Limb (tissue), 2 donors: ENCODE results near the gene PRDM15.

ENCODE experiments used
- DNase-seq, 2 donors: peaks; one replicate each; pipeline ENCODE4 v3.0.0-alpha.2; 2016; ENCODE audit errors: extremely low spot score in 2 of 2

PRDM15 gene

GRCh38 chr21:41913230-41913629 is 34.1 kb upstream of the PRDM15 start:
- no peak for DNase-seq

DNA sequence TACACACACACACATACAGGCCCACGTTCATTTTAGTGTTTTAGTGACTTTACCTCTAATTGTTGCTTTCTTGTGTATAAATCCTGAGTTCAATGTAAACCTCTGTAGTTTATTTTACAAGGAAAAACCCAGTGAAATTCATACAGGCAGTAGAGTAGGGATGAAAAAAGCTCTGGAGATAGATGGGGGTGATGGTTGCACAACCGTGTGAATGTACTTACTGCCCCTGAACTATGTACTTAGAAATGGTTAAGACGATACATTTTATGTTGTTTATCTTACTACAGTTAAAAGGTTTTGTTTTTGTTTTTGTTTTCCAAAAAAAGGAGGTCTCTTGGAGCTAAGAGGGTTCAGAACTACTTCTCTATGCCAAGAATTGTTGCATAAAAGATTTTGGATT is 29.7 kb upstream of the PRDM15 start:
- DNase-seq = no peak

DNA sequence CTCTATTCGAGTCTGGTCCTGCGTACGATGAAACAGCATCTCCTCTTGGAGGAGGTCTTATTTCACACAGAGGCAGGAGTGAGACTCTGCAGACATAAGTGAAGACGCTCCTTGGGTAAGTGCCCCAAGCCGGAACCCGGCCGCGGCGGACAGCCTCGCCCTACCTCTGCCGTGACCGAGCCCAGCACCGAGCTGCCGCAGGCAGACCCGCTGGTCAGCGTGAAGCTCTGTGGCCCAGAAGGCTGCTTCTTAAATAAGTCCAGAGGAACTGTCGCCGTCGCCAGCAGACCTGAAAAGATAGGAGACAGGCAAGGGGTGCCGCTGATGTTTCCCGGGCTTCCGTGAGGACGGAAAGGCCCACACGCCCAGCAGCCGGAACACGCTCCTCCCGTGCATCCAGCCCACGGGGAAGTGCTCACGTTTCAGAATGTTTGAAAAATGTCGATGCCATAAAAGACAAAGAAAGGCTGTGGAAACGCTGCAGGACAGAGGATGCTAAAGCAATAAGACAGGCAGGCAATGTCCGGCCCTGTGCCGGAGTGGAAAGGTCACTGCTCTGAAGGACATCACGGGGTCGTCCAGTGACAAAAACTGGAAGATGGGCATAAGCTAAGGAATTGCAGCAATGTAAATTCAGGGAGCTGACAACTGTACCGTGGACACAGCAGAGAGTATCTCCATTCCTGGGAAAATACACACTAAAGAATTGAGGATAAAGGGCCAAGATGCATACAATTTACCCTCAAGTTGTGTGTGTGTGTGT is 28.5 kb upstream of the PRDM15 start:
- DNase-seq = no peak

DNA sequence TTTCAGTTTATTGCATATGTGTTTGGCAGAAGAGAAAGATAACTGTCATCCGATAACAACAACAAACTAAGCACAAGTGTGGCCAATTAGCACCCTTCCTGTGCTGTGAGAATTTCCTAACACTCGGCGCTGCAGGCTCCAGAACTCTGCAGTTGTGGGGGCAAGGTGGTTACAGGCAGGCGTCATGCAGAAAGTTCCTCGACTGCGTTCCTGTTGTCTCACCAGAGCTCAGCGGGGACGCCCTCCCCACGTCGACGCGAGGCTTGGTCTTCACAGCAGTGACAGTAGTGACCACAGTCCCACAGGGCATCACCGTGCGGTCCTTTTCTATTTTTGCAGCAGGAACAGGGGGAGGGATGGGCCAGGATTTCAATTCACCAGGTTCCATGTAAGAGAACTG is 27.6 kb upstream of the PRDM15 start:
- no peak for DNase-seq

GRCh38 chr21:41903559-41904351 is 24.6 kb upstream of the PRDM15 start:
- no peak for DNase-seq

GRCh38 chr21:41902946-41903345 is 23.8 kb upstream of the PRDM15 start:
- DNase-seq = no peak

DNA sequence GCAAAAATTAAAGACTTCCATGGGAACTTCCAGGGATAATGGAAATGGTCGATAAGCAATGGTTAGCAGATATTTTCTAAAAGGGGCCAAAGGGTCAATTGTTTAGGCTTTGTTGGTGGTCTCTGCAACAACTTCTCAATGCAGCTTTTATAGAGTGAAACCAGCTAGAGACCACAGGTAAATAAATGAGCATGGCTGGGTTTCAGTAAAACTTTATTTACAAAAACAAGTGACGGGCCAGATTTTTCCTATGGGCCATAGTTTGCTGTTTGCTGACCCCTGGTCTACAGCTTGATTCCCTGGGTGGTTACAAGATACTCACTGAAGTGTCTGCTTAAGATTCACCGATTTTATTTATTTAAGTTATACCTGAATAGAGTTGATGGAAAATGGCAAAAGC is 22.6 kb upstream of the PRDM15 start:
- no peak for DNase-seq

GRCh38 chr21:41901099-41901498 is 22.0 kb upstream of the PRDM15 start:
- DNase-seq = no peak

DNA sequence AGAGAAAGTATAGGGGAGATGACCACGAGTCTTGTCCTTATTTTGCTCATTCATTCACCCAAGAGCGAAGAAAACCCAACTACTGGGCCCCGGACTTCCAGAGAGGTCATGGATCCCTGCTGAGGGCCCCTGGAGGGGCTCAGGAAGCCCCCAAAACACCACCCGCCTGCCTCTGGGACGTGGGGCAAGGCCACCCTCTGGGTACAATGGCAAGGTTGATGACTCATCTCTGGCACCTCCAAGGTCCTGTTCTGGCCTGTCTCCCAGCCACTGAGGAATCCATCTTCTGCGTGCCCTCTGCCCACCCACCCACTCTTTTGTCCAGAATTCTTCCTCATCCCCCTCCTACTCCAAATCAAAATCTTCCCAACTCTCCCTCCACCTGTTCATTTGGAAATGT is 21.3 kb upstream of the PRDM15 start:
- no peak for DNase-seq

DNA sequence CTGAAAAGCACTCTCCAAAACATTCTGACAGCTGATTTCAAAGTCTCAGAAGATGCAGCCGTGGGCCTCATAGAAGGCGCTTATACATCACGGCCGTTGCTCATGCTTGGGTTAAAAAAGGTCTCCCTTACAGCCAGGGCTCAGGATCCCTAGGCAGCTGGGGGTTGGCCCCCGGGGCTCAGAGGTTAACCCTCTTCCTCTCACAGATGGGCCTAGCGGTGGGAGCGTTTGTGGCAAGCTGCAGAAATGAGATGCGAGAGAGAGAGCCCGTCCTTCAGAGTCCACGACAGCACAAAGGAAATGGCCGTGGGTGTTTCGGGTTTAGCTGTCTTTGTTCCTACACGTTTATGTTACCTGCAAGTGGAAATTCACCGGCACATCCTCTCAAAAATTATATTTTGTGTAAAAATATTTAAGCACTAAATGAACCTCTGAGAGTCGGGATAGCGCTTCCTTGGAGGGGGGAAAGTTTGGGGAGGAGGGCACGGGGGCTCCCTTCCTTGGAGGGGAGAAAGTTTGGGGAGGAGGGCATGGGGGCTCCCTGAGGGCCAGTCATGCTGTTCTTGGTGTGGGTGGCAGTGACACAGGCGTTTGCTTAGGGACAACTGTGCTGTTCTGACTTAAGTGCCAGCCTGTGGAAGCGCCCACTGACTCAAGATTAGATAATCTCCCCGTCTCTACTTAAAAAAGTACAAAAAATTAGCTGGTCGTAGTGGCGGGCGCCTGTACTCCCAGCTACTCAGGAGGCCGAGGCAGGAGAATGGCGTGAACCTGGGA is 20.5 kb upstream of the PRDM15 start:
- DNase-seq = no peak

DNA sequence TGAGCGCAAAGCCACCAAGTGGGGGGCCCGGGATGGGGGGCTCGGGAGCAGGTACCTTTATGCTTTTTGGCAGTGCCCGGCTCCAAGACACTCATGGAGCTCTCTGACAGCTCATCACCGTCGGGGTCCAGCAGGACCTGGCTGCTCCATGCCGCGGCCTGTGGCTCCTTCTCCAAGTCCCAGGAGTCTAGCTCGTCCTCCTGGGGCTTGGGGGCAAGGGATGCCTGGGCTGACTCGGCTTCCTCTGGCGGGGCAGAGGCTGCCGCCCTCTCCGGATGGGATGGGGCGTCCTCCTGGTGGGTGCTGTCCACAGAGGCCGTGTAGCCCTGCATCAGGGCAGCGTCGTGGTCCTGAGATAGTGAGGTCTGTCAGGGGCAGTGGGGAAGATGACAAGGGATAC is 19.9 kb upstream of the PRDM15 start:
- no peak for DNase-seq

GRCh38 chr21:41897700-41898099 is 18.6 kb upstream of the PRDM15 start:
- DNase-seq = no peak

DNA sequence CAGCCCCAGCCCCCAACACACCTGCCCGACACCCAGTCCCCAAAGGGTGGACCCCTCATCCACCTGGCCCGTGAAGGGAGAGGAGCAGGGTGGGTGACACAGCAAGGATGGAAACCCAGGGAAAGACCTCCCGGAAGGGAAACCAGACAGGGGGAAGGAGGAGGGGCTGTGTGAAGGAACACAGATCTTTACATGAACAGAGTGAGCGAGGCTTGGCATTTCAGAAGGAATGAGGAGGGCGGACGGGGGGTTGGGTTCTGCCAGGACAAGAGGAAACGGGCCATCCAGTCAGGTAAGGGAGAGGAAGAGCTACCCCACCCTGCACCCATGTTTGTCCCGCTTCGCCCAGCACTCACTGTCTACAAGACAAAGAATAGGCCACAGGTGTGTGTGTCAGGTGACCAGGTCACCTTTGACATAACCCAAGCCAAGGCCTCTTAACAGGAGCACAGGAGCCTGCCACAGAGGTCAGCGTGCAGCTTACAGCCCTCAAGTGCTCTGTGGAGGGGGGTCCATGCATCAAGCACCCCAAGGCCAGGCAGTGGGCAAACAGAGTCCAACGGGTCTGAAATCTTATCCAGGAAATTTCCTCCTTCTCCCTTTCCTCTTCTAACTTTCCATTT is 18.0 kb upstream of the PRDM15 start:
- no peak for DNase-seq

GRCh38 chr21:41895643-41896493 is 16.7 kb upstream of the PRDM15 start:
- DNase-seq = no peak

- DNase-seq = no peak
These were observed 15.9 kb upstream of the PRDM15 start for GRCh38 chr21:41894922-41895557.

GRCh38 chr21:41894511-41894910 is 15.4 kb upstream of the PRDM15 start:
- DNase-seq = no peak

- DNase-seq = no peak
These were observed 13.6 kb upstream of the PRDM15 start for GRCh38 chr21:41892726-41893125.

DNA sequence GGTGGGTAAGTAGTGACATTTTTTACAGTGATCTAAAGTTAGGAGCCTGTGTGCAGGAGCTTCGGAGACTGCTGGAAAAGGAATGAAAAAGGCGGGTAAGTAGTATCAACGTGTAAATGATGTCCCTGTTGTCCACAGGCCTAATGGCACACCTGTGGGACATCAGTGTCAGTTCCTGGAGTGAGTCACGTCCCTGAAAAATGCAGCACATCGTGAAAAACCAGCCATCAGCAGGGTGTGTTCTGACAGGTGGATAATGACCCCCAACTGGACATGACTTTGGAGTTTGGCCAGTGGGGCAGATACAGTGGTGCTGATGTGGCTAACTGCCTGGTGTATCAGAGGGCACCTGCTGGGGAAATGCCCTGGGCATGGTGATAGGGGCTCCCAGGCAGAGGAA is 12.0 kb upstream of the PRDM15 start:
- no peak for DNase-seq

GRCh38 chr21:41890355-41890754 is 11.2 kb upstream of the PRDM15 start:
- no peak for DNase-seq

- DNase-seq = no peak
These were observed 9.7 kb upstream of the PRDM15 start for GRCh38 chr21:41888749-41889376.
